Stimulated activated CD8-positive, alpha-beta memory T cell treated with anti-CD3 and anti-CD28 coated beads, Interleukin-12 subunit alpha, Interleukin-12 subunit beta, amount 100 ng/mL, for 24 hours (primary cell): Measurements from ENCODE around the gene MRPL36.
"Not testable (repeated sequence)": the region's sequence is repeated elsewhere in the genome, so short reads cannot be mapped to it uniquely, and the experiment has no call there.

Experiments used
- DNase-seq: peaks from one replicate; pipeline ENCODE4 v3.0.0-alpha.2; 2020; ENCODE audit errors: extremely low read depth

The MRPL36 gene

GRCh38 chr5:1799602-1800471 lies at the start of gene MRPL36:
Gene MRPL36, minus strand, starts transcription at chr5:1799837. Its CDS starts 902 bp downstream, at chr5:1798935.
- DNase-seq = peak; percentile 92

- no peak for DNase-seq
Measured at GRCh38 chr5:1847611-1848010, 48.0 kb upstream of the MRPL36 start.

- DNase-seq = no peak
Measured at GRCh38 chr5:1847056-1847455, 47.4 kb upstream of the MRPL36 start.

- no peak for DNase-seq
Measured at GRCh38 chr5:1846583-1846982, 46.9 kb upstream of the MRPL36 start.

- no peak for DNase-seq
Measured at GRCh38 chr5:1845696-1846095, 46.1 kb upstream of the MRPL36 start.

GRCh38 chr5:1844708-1845436 lies 45.2 kb upstream of the MRPL36 start:
- DNase-seq = no peak

- DNase-seq = not testable (repeated sequence)
Measured at GRCh38 chr5:1843761-1844160, 44.1 kb upstream of the MRPL36 start.

GRCh38 chr5:1842004-1842819 lies 42.6 kb upstream of the MRPL36 start:
- DNase-seq = no peak

GRCh38 chr5:1840741-1841521 lies 41.3 kb upstream of the MRPL36 start:
- DNase-seq = no peak

GRCh38 chr5:1840071-1840547 lies 40.5 kb upstream of the MRPL36 start:
- DNase-seq = no peak

GRCh38 chr5:1838013-1838412 lies 38.4 kb upstream of the MRPL36 start:
- DNase-seq = no peak

- no peak for DNase-seq
Measured at GRCh38 chr5:1836891-1837880, 37.5 kb upstream of the MRPL36 start.

- no peak for DNase-seq
Measured at GRCh38 chr5:1836176-1836890, 36.7 kb upstream of the MRPL36 start.

- no peak for DNase-seq
Measured at GRCh38 chr5:1835431-1835830, 35.8 kb upstream of the MRPL36 start.

GRCh38 chr5:1834721-1835429 lies 35.2 kb upstream of the MRPL36 start:
- DNase-seq = no peak

GRCh38 chr5:1834022-1834551 lies 34.5 kb upstream of the MRPL36 start:
- DNase-seq = no peak

GRCh38 chr5:1833264-1834021 lies 33.8 kb upstream of the MRPL36 start:
- DNase-seq = no peak
